Activated CD8-positive, alpha-beta memory T cell treated with anti-CD3 and anti-CD28 coated beads, Interleukin-2, amount 10 ng/mL, durations not matched to agents 7 days and 5 days (primary cell): Measurements from ENCODE around the gene ARL14. TPM values are rescaled to one million over a fixed set of nuclear protein-coding genes. Genes with fewer than 3 reads are reported as not detected.
"Not testable (repeated sequence)": the region's sequence is repeated elsewhere in the genome, so short reads cannot be mapped to it uniquely, and the experiment has no call there.

Experiments used
- ATAC-seq: fragments of 150-1000 bp; cut with Tn5 transposase; one replicate; pipeline ENCODE4 v1.10.0; 2021; ENCODE audit warnings: moderate library complexity
- CTCF ChIA-PET: fragments of 350-600 bp; sonication (Branson Sonifier 250); formaldehyde crosslinking; loops from one replicate; lab custom pipeline; 2021; ENCODE audit warnings: antibody characterized with exemption; lab: Charles Lee
- DNase-seq: peaks from one replicate; pipeline ENCODE4 v3.0.0-alpha.2; 2020
- H3K27ac Mint-ChIP-seq: one replicate; pipeline ENCODE4 v1.8.0; 2021; ENCODE audit warnings: mild to moderate bottlenecking, mixed read lengths
- H3K27me3 Mint-ChIP-seq: one replicate; pipeline ENCODE4 v1.8.0; 2021; ENCODE audit warnings: mixed read lengths
- H3K36me3 Mint-ChIP-seq: one replicate; pipeline ENCODE4 v1.8.0; 2021; ENCODE audit warnings: mild to moderate bottlenecking, mixed read lengths
- H3K4me1 Mint-ChIP-seq: one replicate; pipeline ENCODE4 v1.8.0; 2021; ENCODE audit warnings: mixed read lengths
- H3K4me3 Mint-ChIP-seq: one replicate; pipeline ENCODE4 v1.8.0; 2021; ENCODE audit warnings: mild to moderate bottlenecking, moderate library complexity, mixed read lengths
- H3K9me3 Mint-ChIP-seq: one replicate; pipeline ENCODE4 v1.8.0; 2022; ENCODE audit warnings: low read depth, mixed read lengths
- total RNA-seq, 2 experiments: library from RNA; stranded (reverse); gene quantifications; one replicate each; pipeline ENCODE4 v1.2.3, GENCODE V29; 2021

The ARL14 gene
- total RNA-seq, 2 experiments from 2014 or later = not detected

- H3K9me3 Mint-ChIP-seq, DNase-seq, H3K27ac Mint-ChIP-seq, CTCF ChIA-PET, ATAC-seq, H3K4me3 Mint-ChIP-seq, H3K4me1 Mint-ChIP-seq, H3K36me3 Mint-ChIP-seq: not testable (repeated sequence)
- H3K27me3 Mint-ChIP-seq = peaks cover 28% of the 10 kb centered on the region
These were observed 36.2 kb downstream of the ARL14 start for GRCh38 chr3:160713144-160713543.

- Mint-ChIP-seq H3K27ac (no peak overlapping the region), H3K4me1 (no peaks in the 10 kb centered on the region), H3K36me3 (no peaks in the 10 kb centered on the region), H3K9me3 (no peaks in the 10 kb centered on the region), H3K27me3 (peaks cover 29% of the 10 kb centered on the region), H3K4me3 (no peak overlapping the region)
- DNase-seq (no peak), ATAC-seq (no peak)
- CTCF ChIA-PET = no interaction called here
These were observed 42.8 kb downstream of the ARL14 start for GRCh38 chr3:160719710-160720109.

- Mint-ChIP-seq H3K27me3 (peaks cover 29% of the 10 kb centered on the region), H3K4me3 (no peak overlapping the region), H3K9me3 (no peaks in the 10 kb centered on the region), H3K36me3 (no peaks in the 10 kb centered on the region), H3K27ac (no peak overlapping the region), H3K4me1 (no peaks in the 10 kb centered on the region)
- CTCF ChIA-PET = no interaction called here
- DNase-seq = no peak
- no peak for ATAC-seq
These were observed 43.3 kb downstream of the ARL14 start for GRCh38 chr3:160720123-160720746.

GRCh38 chr3:160722331-160722730 is 45.4 kb downstream of the ARL14 start:
- H3K4me1 Mint-ChIP-seq = no peaks in the 10 kb centered on the region
- H3K27ac Mint-ChIP-seq = no peak overlapping the region
- ATAC-seq (no peak), DNase-seq (no peak)
- H3K9me3 Mint-ChIP-seq = no peaks in the 10 kb centered on the region
- no peak overlapping the region for H3K4me3 Mint-ChIP-seq
- peaks cover 22% of the 10 kb centered on the region for H3K27me3 Mint-ChIP-seq
- CTCF ChIA-PET = no interaction called here
- H3K36me3 Mint-ChIP-seq = no peaks in the 10 kb centered on the region

GRCh38 chr3:160725338-160725737 is 48.4 kb downstream of the ARL14 start:
- H3K36me3 Mint-ChIP-seq = no peaks in the 10 kb centered on the region
- no peak overlapping the region for H3K4me3 Mint-ChIP-seq
- DNase-seq = no peak
- H3K27me3 Mint-ChIP-seq = peaks cover 27% of the 10 kb centered on the region
- ATAC-seq = no peak
- H3K9me3 Mint-ChIP-seq = no peaks in the 10 kb centered on the region
- H3K27ac Mint-ChIP-seq = no peak overlapping the region
- no peaks in the 10 kb centered on the region for H3K4me1 Mint-ChIP-seq
- CTCF ChIA-PET = no interaction called here

Other genes starting within 250 kb of the ARL14 start
- gene TRIM59, start 227.4 kb upstream of the ARL14 start, total RNA-seq = 10 to 100 TPM; 48.0 to 51.6 TPM
- 10 to 100 TPM; 38.2 to 51.8 TPM for gene KPNA4, start 111.6 kb upstream of the ARL14 start, total RNA-seq
- 1 to 10 TPM; 5.0 to 8.3 TPM for gene PPM1L, start 79.1 kb downstream of the ARL14 start, total RNA-seq